Measurements from ENCODE around the gene AIF1L. TPM values are rescaled to one million over a fixed set of nuclear protein-coding genes. Genes with fewer than 3 reads are reported as not detected.

The AIF1L gene
- 0.49 TPM in 1 of 2 replicates, not detected in the other for total RNA-seq

GRCh38 chr9:131096269-131097125, at the start of gene AIF1L:
Gene AIF1L (plus strand): TSS chr9:131096531. CDS start chr9:131096630, 99 bp downstream.

GRCh38 chr9:131125288-131126058, 29.1 kb downstream of the AIF1L start, which contains the start of gene NUP214:
Gene NUP214 (plus strand): TSS chr9:131125586. CDS start chr9:131125705, 119 bp downstream.

Other genes starting within 250 kb of the AIF1L start
- not detected in 2 replicates for gene QRFP, start 199.7 kb upstream of the AIF1L start, total RNA-seq
- 0.36 and 0.65 TPM in 2 replicates for gene FIBCD1, start 157.3 kb upstream of the AIF1L start, total RNA-seq
- gene LAMC3, start 87.4 kb upstream of the AIF1L start, total RNA-seq, result not detected in 2 replicates
- gene NUP214, start 29.1 kb downstream of the AIF1L start, total RNA-seq, result 22.9 and 33.9 TPM in 2 replicates
- gene FAM78A, start 180.0 kb downstream of the AIF1L start, total RNA-seq, result 0.90 and 3.6 TPM in 2 replicates
- 15.7 and 22.4 TPM in 2 replicates for gene PLPP7, start 193.2 kb downstream of the AIF1L start, total RNA-seq

All from cardiac atrium fibroblast (primary cell).